HG02885 (cell line): ENCODE results near the gene PIF1.

Experiments used
- ATAC-seq: cut with Tn5 transposase; IDR thresholded peaks from one replicate; pipeline ENCODE4 v1.9.1; 2021; ENCODE audit warnings: mild to moderate bottlenecking; ENCODE audit not compliant: unreplicated experiment, poor library complexity

Gene PIF1

GRCh38 chr15:64779024-64779423 is 46.4 kb downstream of the PIF1 start:
- no peak for ATAC-seq

GRCh38 chr15:64776402-64776786 is 49.1 kb downstream of the PIF1 start:
- no peak for ATAC-seq

GRCh38 chr15:64775551-64776401 is 49.7 kb downstream of the PIF1 start, which contains the start of gene RBPMS2:
RBPMS2 (minus strand) TSS chr15:64775589; CDS start chr15:64775319, 270 bp downstream.
- ATAC-seq, result no peak

- ATAC-seq, result no peak
Observed at GRCh38 chr15:64774629-64775493, 50.6 kb downstream of the PIF1 start.

GRCh38 chr15:64774037-64774628 is 51.3 kb downstream of the PIF1 start:
- ATAC-seq, result no peak

- ATAC-seq, result no peak
Observed at GRCh38 chr15:64773606-64774005, 51.8 kb downstream of the PIF1 start.

GRCh38 chr15:64772964-64773363 is 52.5 kb downstream of the PIF1 start:
- ATAC-seq, result no peak

GRCh38 chr15:64772488-64772887 is 53.0 kb downstream of the PIF1 start:
- ATAC-seq, result no peak

- ATAC-seq, result no peak
Observed at GRCh38 chr15:64770626-64771025, 54.8 kb downstream of the PIF1 start.

- no peak for ATAC-seq
Observed at GRCh38 chr15:64767203-64767602, 58.2 kb downstream of the PIF1 start.

- no peak for ATAC-seq
Observed at GRCh38 chr15:64766058-64766457, 59.4 kb downstream of the PIF1 start.
